ENCODE measurements around the gene RNF123. TPM values are rescaled to one million over a fixed set of nuclear protein-coding genes. Genes with fewer than 3 reads are reported as not detected.
"Not testable (repeated sequence)": the region's sequence is repeated elsewhere in the genome, so short reads cannot be mapped to it uniquely, and the experiment has no call there.

Gene RNF123
- total RNA-seq, 1 donor, result 33.3 TPM

DNA sequence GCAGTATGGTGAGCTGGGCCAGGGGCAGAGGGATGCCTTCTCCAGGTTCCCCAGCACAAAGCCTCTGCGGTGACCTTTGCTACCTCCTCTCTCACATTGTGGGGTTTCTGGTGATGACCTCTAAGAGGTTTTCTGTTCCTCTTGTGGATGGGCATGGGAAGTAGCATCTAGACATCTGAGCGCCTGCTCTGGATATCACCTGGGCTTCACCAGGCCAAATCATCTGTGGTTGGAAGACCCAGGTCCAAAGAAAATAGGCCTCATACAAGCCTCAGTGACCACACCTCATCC lies 8.2 kb upstream of the RNF123 start:
- DNase-seq (ENCODE audit: insufficient read length, low spot score, missing footprints), result no peak
- Histone ChIP-seq H3K4me1 (ENCODE audit: insufficient read depth, low read length) (no peaks in the 10 kb centered on the region), H3K79me2 (ENCODE audit: insufficient read depth, low read length) (peaks cover 5% of the 10 kb centered on the region), H3K4me3 (ENCODE audit: insufficient read depth, low read length) (no peak overlapping the region), H3K36me3 (ENCODE audit: insufficient read depth, low read length) (peaks cover 70% of the 10 kb centered on the region), H3K4me2 (ENCODE audit: insufficient read depth, low read length) (no peak overlapping the region), H2AFZ (ENCODE audit: low read length) (no peak overlapping the region), H3K27me3 (ENCODE audit: insufficient read depth, low read length) (no peaks in the 10 kb centered on the region), H3K27ac (ENCODE audit: low read depth, low read length) (no peak overlapping the region), H4K20me1 (ENCODE audit: insufficient read depth, low read length) (peaks cover 16% of the 10 kb centered on the region), H3K9me3 (ENCODE audit: low read depth, low read length) (no peaks in the 10 kb centered on the region)
- TF ChIP-seq, protein P1, sequence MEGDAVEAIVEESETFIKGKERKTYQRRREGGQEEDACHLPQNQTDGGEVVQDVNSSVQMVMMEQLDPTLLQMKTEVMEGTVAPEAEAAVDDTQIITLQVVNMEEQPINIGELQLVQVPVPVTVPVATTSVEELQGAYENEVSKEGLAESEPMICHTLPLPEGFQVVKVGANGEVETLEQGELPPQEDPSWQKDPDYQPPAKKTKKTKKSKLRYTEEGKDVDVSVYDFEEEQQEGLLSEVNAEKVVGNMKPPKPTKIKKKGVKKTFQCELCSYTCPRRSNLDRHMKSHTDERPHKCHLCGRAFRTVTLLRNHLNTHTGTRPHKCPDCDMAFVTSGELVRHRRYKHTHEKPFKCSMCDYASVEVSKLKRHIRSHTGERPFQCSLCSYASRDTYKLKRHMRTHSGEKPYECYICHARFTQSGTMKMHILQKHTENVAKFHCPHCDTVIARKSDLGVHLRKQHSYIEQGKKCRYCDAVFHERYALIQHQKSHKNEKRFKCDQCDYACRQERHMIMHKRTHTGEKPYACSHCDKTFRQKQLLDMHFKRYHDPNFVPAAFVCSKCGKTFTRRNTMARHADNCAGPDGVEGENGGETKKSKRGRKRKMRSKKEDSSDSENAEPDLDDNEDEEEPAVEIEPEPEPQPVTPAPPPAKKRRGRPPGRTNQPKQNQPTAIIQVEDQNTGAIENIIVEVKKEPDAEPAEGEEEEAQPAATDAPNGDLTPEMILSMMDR (IDR thresholded peaks at IDR 0.05; ENCODE audit: extremely low read depth, low read depth, low read length), result no peak

DNA sequence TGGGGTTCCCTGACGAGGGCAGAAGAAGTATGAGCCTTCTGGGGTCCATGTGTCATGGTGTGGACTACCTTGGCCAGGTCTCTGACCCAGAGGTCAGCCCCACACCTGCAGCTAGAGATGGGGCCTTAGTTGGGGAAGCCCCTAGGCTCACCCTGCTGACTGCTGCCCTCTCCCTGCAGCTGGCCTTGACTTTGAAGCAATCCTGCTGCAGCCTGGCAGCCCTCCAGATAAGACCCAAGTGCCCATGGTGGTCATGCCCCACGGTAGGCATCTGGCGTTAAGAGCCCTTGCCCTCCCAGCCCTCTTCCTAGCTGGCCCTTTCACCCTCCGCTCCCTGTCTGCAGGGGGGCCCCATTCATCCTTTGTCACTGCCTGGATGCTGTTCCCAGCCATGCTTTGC lies 7.8 kb upstream of the RNF123 start:
- no peak for DNase-seq (ENCODE audit: insufficient read length, low spot score, missing footprints)
- Histone ChIP-seq H3K27ac (ENCODE audit: low read depth, low read length) (no peak overlapping the region), H3K79me2 (ENCODE audit: insufficient read depth, low read length) (peaks cover 2% of the 10 kb centered on the region), H3K9me3 (ENCODE audit: low read depth, low read length) (no peaks in the 10 kb centered on the region), H3K4me2 (ENCODE audit: insufficient read depth, low read length) (no peak overlapping the region), H4K20me1 (ENCODE audit: insufficient read depth, low read length) (peaks cover 14% of the 10 kb centered on the region), H3K4me3 (ENCODE audit: insufficient read depth, low read length) (no peak overlapping the region), H3K27me3 (ENCODE audit: insufficient read depth, low read length) (no peaks in the 10 kb centered on the region), H2AFZ (ENCODE audit: low read length) (no peak overlapping the region), H3K4me1 (ENCODE audit: insufficient read depth, low read length) (no peaks in the 10 kb centered on the region), H3K36me3 (ENCODE audit: insufficient read depth, low read length) (peaks cover 67% of the 10 kb centered on the region)
- TF ChIP-seq, protein P1 (IDR thresholded peaks at IDR 0.05; ENCODE audit: extremely low read depth, low read depth, low read length), result no peak

DNA sequence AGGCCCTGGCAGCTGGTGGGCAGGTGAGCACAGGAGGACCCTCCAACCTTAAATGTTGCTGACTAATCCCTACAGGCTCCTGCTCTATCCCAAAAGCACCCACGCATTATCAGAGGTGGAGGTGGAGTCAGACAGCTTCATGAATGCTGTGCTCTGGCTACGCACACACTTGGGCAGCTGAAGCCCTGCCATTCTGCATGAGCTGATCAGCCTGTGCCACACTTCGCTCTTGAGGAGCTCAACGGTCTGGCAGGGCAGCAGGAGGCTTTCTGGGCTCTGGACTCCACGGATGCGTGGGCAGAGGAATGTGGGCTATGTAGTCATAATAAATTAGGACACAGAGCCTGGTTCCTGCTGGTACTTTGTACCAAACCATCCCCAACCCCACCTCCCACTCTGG lies 6.2 kb upstream of the RNF123 start:
- Histone ChIP-seq H3K4me2 (ENCODE audit: insufficient read depth, low read length) (no peak overlapping the region), H2AFZ (ENCODE audit: low read length) (no peak overlapping the region), H3K4me3 (ENCODE audit: insufficient read depth, low read length) (no peak overlapping the region), H4K20me1 (ENCODE audit: insufficient read depth, low read length) (peaks cover 11% of the 10 kb centered on the region), H3K27ac (ENCODE audit: low read depth, low read length) (no peak overlapping the region), H3K4me1 (ENCODE audit: insufficient read depth, low read length) (no peaks in the 10 kb centered on the region), H3K9me3 (ENCODE audit: low read depth, low read length) (no peaks in the 10 kb centered on the region), H3K79me2 (ENCODE audit: insufficient read depth, low read length) (no peaks in the 10 kb centered on the region), H3K36me3 (ENCODE audit: insufficient read depth, low read length) (peaks cover 50% of the 10 kb centered on the region), H3K27me3 (ENCODE audit: insufficient read depth, low read length) (no peaks in the 10 kb centered on the region)
- TF ChIP-seq, protein P1 (IDR thresholded peaks at IDR 0.05; ENCODE audit: extremely low read depth, low read depth, low read length), result no peak
- DNase-seq (ENCODE audit: insufficient read length, low spot score, missing footprints), result no peak

DNA sequence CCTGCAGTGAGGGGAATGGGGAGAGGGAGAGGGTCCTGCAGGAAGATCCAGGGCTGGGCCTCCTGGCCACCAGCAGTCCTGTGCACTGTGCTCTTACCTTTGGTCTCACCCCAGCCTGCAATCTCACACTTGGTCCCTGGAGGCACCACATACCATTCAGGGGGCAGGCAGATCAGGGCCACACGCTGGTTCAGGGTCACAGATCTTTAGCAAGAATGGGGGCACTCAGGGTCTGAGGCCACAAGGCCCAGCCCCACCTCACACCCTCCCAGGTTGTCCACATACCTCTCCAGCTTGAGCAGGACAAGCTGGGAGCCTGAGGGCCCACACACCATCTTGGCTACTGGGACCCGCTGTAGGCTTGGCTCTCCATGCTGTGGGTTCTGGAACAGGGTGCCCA lies 4.9 kb upstream of the RNF123 start:
- not testable (repeated sequence) for DNase-seq (ENCODE audit: insufficient read length, low spot score, missing footprints); H3K4me1 ChIP-seq (ENCODE audit: insufficient read depth, low read length); H3K9me3 ChIP-seq (ENCODE audit: low read depth, low read length); H2AFZ ChIP-seq (ENCODE audit: low read length); H3K27me3 ChIP-seq (ENCODE audit: insufficient read depth, low read length); H4K20me1 ChIP-seq (ENCODE audit: insufficient read depth, low read length); H3K27ac ChIP-seq (ENCODE audit: low read depth, low read length); H3K79me2 ChIP-seq (ENCODE audit: insufficient read depth, low read length); H3K4me2 ChIP-seq (ENCODE audit: insufficient read depth, low read length); H3K4me3 ChIP-seq (ENCODE audit: insufficient read depth, low read length)
- peaks cover 38% of the 10 kb centered on the region for H3K36me3 ChIP-seq (ENCODE audit: insufficient read depth, low read length)

DNA sequence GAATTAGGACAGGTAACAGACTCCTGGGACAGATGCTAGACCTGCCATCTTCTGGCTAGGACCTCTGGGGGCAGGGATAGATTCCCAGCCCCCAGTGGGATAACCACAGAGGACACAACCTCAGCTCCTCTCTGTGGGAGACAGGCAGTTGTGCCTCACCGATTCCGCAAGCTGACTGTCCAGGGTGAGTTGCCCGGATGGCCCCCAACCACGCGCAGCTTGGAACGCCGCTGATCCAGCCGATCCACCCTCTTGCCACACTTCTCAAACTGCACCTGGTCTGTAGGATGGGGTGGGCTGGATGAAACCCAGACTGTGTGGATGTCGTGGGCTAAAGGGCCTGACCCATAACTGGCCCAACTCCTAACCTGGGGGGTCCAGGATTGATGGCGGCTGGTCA lies 4.3 kb upstream of the RNF123 start:
- H2AFZ ChIP-seq (ENCODE audit: low read length); H3K4me3 ChIP-seq (ENCODE audit: insufficient read depth, low read length); H3K79me2 ChIP-seq (ENCODE audit: insufficient read depth, low read length); H3K9me3 ChIP-seq (ENCODE audit: low read depth, low read length); DNase-seq (ENCODE audit: insufficient read length, low spot score, missing footprints); H3K4me2 ChIP-seq (ENCODE audit: insufficient read depth, low read length); H4K20me1 ChIP-seq (ENCODE audit: insufficient read depth, low read length); H3K27me3 ChIP-seq (ENCODE audit: insufficient read depth, low read length); H3K4me1 ChIP-seq (ENCODE audit: insufficient read depth, low read length); H3K27ac ChIP-seq (ENCODE audit: low read depth, low read length): not testable (repeated sequence)
- peaks cover 37% of the 10 kb centered on the region for H3K36me3 ChIP-seq (ENCODE audit: insufficient read depth, low read length)

DNA sequence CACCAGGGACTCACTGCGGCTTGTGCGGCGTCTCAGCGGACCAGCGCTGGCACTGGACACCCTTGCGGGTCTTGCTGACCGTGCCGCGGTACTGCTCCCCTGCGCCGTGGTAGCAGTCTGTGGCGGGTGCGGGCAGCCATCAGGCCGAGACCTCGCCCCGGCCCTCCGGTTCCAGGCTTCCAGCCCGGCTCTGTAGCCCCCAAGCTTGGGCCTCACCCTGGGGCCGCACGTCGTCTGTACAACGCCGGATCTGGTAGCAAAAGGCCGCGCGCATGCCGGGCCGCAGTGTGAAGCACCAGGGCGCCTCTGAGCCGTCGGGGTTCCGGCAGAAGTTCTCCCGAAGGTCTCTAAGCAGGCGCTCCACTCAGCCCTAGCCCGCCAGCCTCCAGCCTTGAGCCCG lies 3.5 kb upstream of the RNF123 start:
- peaks cover 29% of the 10 kb centered on the region for H3K36me3 ChIP-seq (ENCODE audit: insufficient read depth, low read length)
- H2AFZ ChIP-seq (ENCODE audit: low read length); DNase-seq (ENCODE audit: insufficient read length, low spot score, missing footprints): not testable (repeated sequence)

DNA sequence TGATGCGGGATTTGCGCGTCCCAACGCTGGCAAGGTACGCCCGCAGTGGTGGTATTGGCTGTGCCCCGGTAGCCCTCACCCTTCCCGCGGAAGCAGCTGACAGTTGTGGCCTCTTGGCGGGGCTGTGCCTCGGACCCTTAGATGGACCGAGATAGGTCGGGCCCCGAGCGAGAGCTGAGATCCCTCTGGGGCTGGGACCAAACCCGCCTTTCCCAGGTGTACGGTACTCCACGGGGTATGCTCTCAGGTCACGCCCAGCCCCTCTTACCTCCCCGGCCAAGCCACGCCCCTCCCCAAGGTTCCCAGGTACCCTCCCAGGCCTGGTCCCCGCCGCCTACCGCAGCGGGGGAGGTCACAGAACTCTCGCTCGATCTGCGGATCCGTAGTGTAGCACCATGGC lies 3.0 kb upstream of the RNF123 start:
- H3K4me2 ChIP-seq (ENCODE audit: insufficient read depth, low read length), result peak overlapping the region; percentile 67
- not testable (repeated sequence) for H3K9me3 ChIP-seq (ENCODE audit: low read depth, low read length); H3K27ac ChIP-seq (ENCODE audit: low read depth, low read length); H3K27me3 ChIP-seq (ENCODE audit: insufficient read depth, low read length); H2AFZ ChIP-seq (ENCODE audit: low read length); H4K20me1 ChIP-seq (ENCODE audit: insufficient read depth, low read length)
- peaks cover 11% of the 10 kb centered on the region for H3K4me1 ChIP-seq (ENCODE audit: insufficient read depth, low read length)
- DNase-seq (ENCODE audit: insufficient read length, low spot score, missing footprints), result peak; percentile 77
- peaks cover 24% of the 10 kb centered on the region for H3K36me3 ChIP-seq (ENCODE audit: insufficient read depth, low read length)
- peak overlapping the region; percentile 57 for H3K4me3 ChIP-seq (ENCODE audit: insufficient read depth, low read length)
- peaks cover 20% of the 10 kb centered on the region for H3K79me2 ChIP-seq (ENCODE audit: insufficient read depth, low read length)

More for the DNA sequence above, 3.5 kb upstream of the RNF123 start:
- H3K27me3 ChIP-seq (ENCODE audit: insufficient read depth, low read length); H3K4me2 ChIP-seq (ENCODE audit: insufficient read depth, low read length); H3K27ac ChIP-seq (ENCODE audit: low read depth, low read length); H3K9me3 ChIP-seq (ENCODE audit: low read depth, low read length); H4K20me1 ChIP-seq (ENCODE audit: insufficient read depth, low read length); H3K4me3 ChIP-seq (ENCODE audit: insufficient read depth, low read length): not testable (repeated sequence)
- H3K4me1 ChIP-seq (ENCODE audit: insufficient read depth, low read length), result peaks cover 11% of the 10 kb centered on the region
- peaks cover 15% of the 10 kb centered on the region for H3K79me2 ChIP-seq (ENCODE audit: insufficient read depth, low read length)

Measured in osteoblast (primary cell).